ENCODE results near the gene USP11. TPM values are rescaled to one million over a fixed set of nuclear protein-coding genes. Genes with fewer than 3 reads are reported as not detected.

The USP11 gene
- total and polyA plus RNA-seq, 4 donors: 22.9 to 74.8 (median 40.2) TPM

DNA sequence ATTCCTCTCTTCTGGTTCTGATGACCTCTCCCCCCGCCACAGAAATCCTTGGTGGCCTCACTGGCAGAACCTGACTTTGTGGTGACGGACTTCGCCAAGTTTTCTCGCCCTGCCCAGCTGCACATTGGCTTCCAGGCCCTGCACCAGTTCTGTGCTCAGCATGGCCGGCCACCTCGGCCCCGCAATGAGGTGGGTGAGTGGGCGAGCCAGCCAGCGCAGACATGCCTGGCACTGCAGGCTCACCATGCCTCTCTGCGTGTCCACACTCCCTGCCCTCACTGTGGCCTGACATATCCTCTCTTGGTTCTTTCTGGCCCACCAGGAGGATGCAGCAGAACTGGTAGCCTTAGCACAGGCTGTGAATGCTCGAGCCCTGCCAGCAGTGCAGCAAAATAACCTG lies 30.5 kb upstream of the USP11 start:
- H3K4me3 ChIP-seq: no peak overlapping the region
- peaks cover 0 to 5% (median 3%) of the 10 kb centered on the region in 5 donors for H3K4me1 ChIP-seq (ENCODE audit: control insufficient read depth in 5 of 5, insufficient read depth in 5 of 5, low read length in 5 of 5)
- H3K9ac ChIP-seq (ENCODE audit: insufficient read depth in 1 of 2, low read length in 2 of 2): no peak overlapping the region
- no peak for DNase-seq
- no peak for ATAC-seq (ENCODE audit: insufficient read depth, low FRiP score)
- no peaks in the 10 kb centered on the region for H3K27me3 ChIP-seq (ENCODE audit: control insufficient read depth in 3 of 3, insufficient read depth in 3 of 3, low read length in 2 of 3)
- WGBS, 2 donors: 94 to 96% methylated on average over 6 to 11 of the region's 11 CpGs
- peaks cover 29 to 87% (median 72%) of the 10 kb centered on the region in 4 donors for H3K36me3 ChIP-seq (ENCODE audit: control insufficient read depth in 4 of 4, insufficient read depth in 4 of 4, low read length in 4 of 4)
- H3K27ac ChIP-seq (ENCODE audit: low read depth in 1 of 2, low read length in 1 of 2): no peak overlapping the region
- TF ChIP-seq, protein P1, sequence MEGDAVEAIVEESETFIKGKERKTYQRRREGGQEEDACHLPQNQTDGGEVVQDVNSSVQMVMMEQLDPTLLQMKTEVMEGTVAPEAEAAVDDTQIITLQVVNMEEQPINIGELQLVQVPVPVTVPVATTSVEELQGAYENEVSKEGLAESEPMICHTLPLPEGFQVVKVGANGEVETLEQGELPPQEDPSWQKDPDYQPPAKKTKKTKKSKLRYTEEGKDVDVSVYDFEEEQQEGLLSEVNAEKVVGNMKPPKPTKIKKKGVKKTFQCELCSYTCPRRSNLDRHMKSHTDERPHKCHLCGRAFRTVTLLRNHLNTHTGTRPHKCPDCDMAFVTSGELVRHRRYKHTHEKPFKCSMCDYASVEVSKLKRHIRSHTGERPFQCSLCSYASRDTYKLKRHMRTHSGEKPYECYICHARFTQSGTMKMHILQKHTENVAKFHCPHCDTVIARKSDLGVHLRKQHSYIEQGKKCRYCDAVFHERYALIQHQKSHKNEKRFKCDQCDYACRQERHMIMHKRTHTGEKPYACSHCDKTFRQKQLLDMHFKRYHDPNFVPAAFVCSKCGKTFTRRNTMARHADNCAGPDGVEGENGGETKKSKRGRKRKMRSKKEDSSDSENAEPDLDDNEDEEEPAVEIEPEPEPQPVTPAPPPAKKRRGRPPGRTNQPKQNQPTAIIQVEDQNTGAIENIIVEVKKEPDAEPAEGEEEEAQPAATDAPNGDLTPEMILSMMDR (IDR thresholded peaks at IDR 0.05; ENCODE audit: control extremely low read depth, extremely low read depth): no peak
- peaks cover 0 to 9% (median 0%) of the 10 kb centered on the region in 4 donors for H3K9me3 ChIP-seq (ENCODE audit: control insufficient read depth in 4 of 4, insufficient read depth in 3 of 4, low read length in 3 of 4)

- ATAC-seq (ENCODE audit: insufficient read depth, low FRiP score): no peak
- 48 to 81% methylated on average over 3 to 4 of the region's 4 CpGs for WGBS, 2 donors
These were observed 29.9 kb upstream of the USP11 start for GRCh38 chrX:47202877-47203276.

GRCh38 chrX:47204970-47205369 lies 27.8 kb upstream of the USP11 start:
- peaks cover 0 to 4% (median 0%) of the 10 kb centered on the region in 3 donors for H3K27me3 ChIP-seq (ENCODE audit: control insufficient read depth in 3 of 3, insufficient read depth in 3 of 3, low read length in 2 of 3)
- TF ChIP-seq, protein P1 (IDR thresholded peaks at IDR 0.05; ENCODE audit: control extremely low read depth, extremely low read depth): no peak
- no peak for ATAC-seq (ENCODE audit: insufficient read depth, low FRiP score)
- no peak for DNase-seq
- H3K27ac ChIP-seq (ENCODE audit: low read depth in 1 of 2, low read length in 1 of 2): no peak overlapping the region
- WGBS, 2 donors: 88 to 89% methylated on average over 4 to 5 of the region's 5 CpGs
- H3K4me3 ChIP-seq: no peak overlapping the region
- H3K36me3 ChIP-seq (ENCODE audit: control insufficient read depth in 4 of 4, insufficient read depth in 4 of 4, low read length in 4 of 4): peaks cover 29 to 88% (median 74%) of the 10 kb centered on the region in 4 donors
- no peaks in the 10 kb centered on the region for H3K4me1 ChIP-seq (ENCODE audit: control insufficient read depth in 5 of 5, insufficient read depth in 5 of 5, low read length in 5 of 5)
- H3K9me3 ChIP-seq (ENCODE audit: control insufficient read depth in 4 of 4, insufficient read depth in 3 of 4, low read length in 3 of 4): peaks cover 0 to 10% (median 0%) of the 10 kb centered on the region in 4 donors
- no peak overlapping the region for H3K9ac ChIP-seq (ENCODE audit: insufficient read depth in 1 of 2, low read length in 2 of 2)

More at GRCh38 chrX:47202877-47203276, 29.9 kb upstream of the USP11 start:
- TF ChIP-seq, protein P1 (IDR thresholded peaks at IDR 0.05; ENCODE audit: control extremely low read depth, extremely low read depth): no peak
- H3K9ac ChIP-seq (ENCODE audit: insufficient read depth in 1 of 2, low read length in 2 of 2): no peak overlapping the region
- H3K36me3 ChIP-seq (ENCODE audit: control insufficient read depth in 4 of 4, insufficient read depth in 4 of 4, low read length in 4 of 4): peaks cover 29 to 90% (median 77%) of the 10 kb centered on the region in 4 donors
- H3K4me3 ChIP-seq: no peak overlapping the region
- peaks cover 0 to 2% (median 0%) of the 10 kb centered on the region in 5 donors for H3K4me1 ChIP-seq (ENCODE audit: control insufficient read depth in 5 of 5, insufficient read depth in 5 of 5, low read length in 5 of 5)
- no peak for DNase-seq
- H3K27ac ChIP-seq (ENCODE audit: low read depth in 1 of 2, low read length in 1 of 2): no peak overlapping the region
- H3K9me3 ChIP-seq (ENCODE audit: control insufficient read depth in 4 of 4, insufficient read depth in 3 of 4, low read length in 3 of 4): peaks cover 0 to 9% (median 0%) of the 10 kb centered on the region in 4 donors
- no peaks in the 10 kb centered on the region for H3K27me3 ChIP-seq (ENCODE audit: control insufficient read depth in 3 of 3, insufficient read depth in 3 of 3, low read length in 2 of 3)

DNA sequence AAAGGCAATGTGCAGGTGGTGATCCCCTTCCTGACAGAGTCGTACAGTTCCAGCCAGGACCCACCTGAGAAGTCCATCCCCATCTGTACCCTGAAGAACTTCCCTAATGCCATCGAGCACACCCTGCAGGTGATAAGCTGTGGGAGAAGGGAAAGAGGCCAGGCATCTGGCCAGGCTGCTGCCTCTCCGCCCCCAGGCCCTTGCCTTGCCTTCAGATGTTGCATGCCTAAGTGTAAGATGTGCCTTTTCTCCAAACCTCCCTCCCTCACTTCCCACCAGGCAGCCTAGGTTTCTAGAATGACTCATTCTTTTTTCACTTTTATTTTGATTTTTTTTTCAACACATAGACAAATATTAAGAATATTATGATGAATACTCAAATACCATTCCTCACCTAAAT lies 26.5 kb upstream of the USP11 start:
- peaks cover 0 to 11% (median 0%) of the 10 kb centered on the region in 4 donors for H3K9me3 ChIP-seq (ENCODE audit: control insufficient read depth in 4 of 4, insufficient read depth in 3 of 4, low read length in 3 of 4)
- H3K4me3 ChIP-seq: no peak overlapping the region
- WGBS, 2 donors: 83 to 93% methylated on average over 3 of the region's 3 CpGs
- DNase-seq (no peak), ATAC-seq (ENCODE audit: insufficient read depth, low FRiP score) (no peak)
- no peak overlapping the region for H3K9ac ChIP-seq (ENCODE audit: insufficient read depth in 1 of 2, low read length in 2 of 2)
- TF ChIP-seq, protein P1 (IDR thresholded peaks at IDR 0.05; ENCODE audit: control extremely low read depth, extremely low read depth): no peak
- H3K4me1 ChIP-seq (ENCODE audit: control insufficient read depth in 5 of 5, insufficient read depth in 5 of 5, low read length in 5 of 5): no peaks in the 10 kb centered on the region
- H3K36me3 ChIP-seq (ENCODE audit: control insufficient read depth in 4 of 4, insufficient read depth in 4 of 4, low read length in 4 of 4): peaks cover 21 to 88% (median 73%) of the 10 kb centered on the region in 4 donors
- H3K27me3 ChIP-seq (ENCODE audit: control insufficient read depth in 3 of 3, insufficient read depth in 3 of 3, low read length in 2 of 3): peaks cover 0 to 8% (median 0%) of the 10 kb centered on the region in 3 donors
- H3K27ac ChIP-seq (ENCODE audit: low read depth in 1 of 2, low read length in 1 of 2): no peak overlapping the region
